Heart right ventricle (tissue), 16 donors: Measurements from ENCODE around the gene SRI. TPM values are rescaled to one million over a fixed set of nuclear protein-coding genes. Genes with fewer than 3 reads are reported as not detected.

Experiments used
- ATAC-seq, 8 donors: fragments of 200-7000 bp; cut with Tn5 transposase; one replicate each; pipeline ENCODE4 v1.9.1; 2020; ENCODE audit warnings: mild to moderate bottlenecking in 8 of 8, moderate library complexity in 8 of 8, moderate number of reproducible peaks in 1 of 8
- DNase-seq, 2 donors: peaks; one replicate each; pipeline ENCODE4 v3.0.0-alpha.2; 2020
- H3K27ac ChIP-seq, 10 donors: fragments of 200-600 bp; sonication (generic) in 2 of 10; one replicate each; pipeline versions ENCODE4 v1.5.0 to v1.8.0; 2020 to 2022; ENCODE audit warnings: mild to moderate bottlenecking in 3 of 10
- H3K27me3 ChIP-seq, 7 donors: fragments of 200-600 bp; one replicate each; pipeline ENCODE4 v1.8.0; 2021 to 2022; ENCODE audit warnings: mild to moderate bottlenecking in 2 of 7
- H3K36me3 ChIP-seq, 9 donors: fragments of 200-600 bp; sonication (generic) in 1 of 9; one replicate each; pipeline versions ENCODE4 v1.5.0 to v1.8.0; 2020 to 2022; ENCODE audit warnings: mild to moderate bottlenecking in 2 of 9
- H3K4me1 ChIP-seq, 9 donors: fragments of 200-600 bp; sonication (generic) in 1 of 9; one replicate each; pipeline versions ENCODE4 v1.5.0 to v1.8.0; 2020 to 2022; ENCODE audit warnings: mild to moderate bottlenecking in 4 of 9
- H3K4me3 ChIP-seq, 10 donors: fragments of 200-600 bp; sonication (generic) in 2 of 10; one replicate each; pipeline versions ENCODE4 v1.5.0 to v1.8.0; 2020 to 2022; ENCODE audit warnings: mild to moderate bottlenecking in 7 of 10, moderate library complexity in 2 of 10
- H3K9me3 ChIP-seq, 11 donors: fragments of 200-600 bp in 10 of 11; sonication (generic) in 2 of 11; one replicate each; pipeline versions ENCODE4 v1.5.0 to v1.8.0; 2013 to 2022; ENCODE audit warnings: mild to moderate bottlenecking in 2 of 11, control low read depth in 1 of 11, moderate library complexity in 1 of 11
- WGBS, 2 donors: extraction: QIAGEN DNeasy Blood & Tissue Kit; methylation state at CpG; one replicate each; pipeline ENCODE4 v1.1.7; 2013; ENCODE audit warnings: inconsistent platforms in 1 of 2; 5-methylcytosine and 5-hydroxymethylcytosine counted together
- intact Hi-C, 10 donors: fragments of 100-400 bp; cut with DNase I; formaldehyde crosslinking; loops; one replicate each; pipeline versions ENCODE4 v1.11.1 to v1.14.2; 2022
- polyA plus RNA-seq, 2 donors: library from polyadenylated mRNA; stranded (reverse); fragments of 200-250 nt; gene quantifications; one replicate each; pipeline ENCODE4 v1.2.3, GENCODE V29; 2013
- total RNA-seq, 10 donors: library from RNA; stranded (reverse); fragmentation: NEBNext Ultra II Directional in 3 of 10; extraction: Animal tissue kit (Norgen Biotek cat#: 25700) in 3 of 10; gene quantifications; one replicate each; pipeline versions ENCODE4 v1.2.1 to v1.2.4, GENCODE V29; 2021 to 2023
- TF ChIP-seq, protein P1 (sequence below), 9 donors: fragments of 200-600 bp; sonication (generic) in 2 of 9; IDR thresholded peaks; one replicate each; pipeline versions ENCODE4 v1.5.0 to v1.8.0; 2021 to 2022; ENCODE audit warnings: antibody characterized with exemption in 9 of 9, mild to moderate bottlenecking in 5 of 9, moderate library complexity in 1 of 9
- donor health status: Arrhythmogenic right ventricular cardiomyopathy.
- donor health status: ischemic (EF 13 %, LVEDD 7.1; RV severe dilation, severe dysfunction).
- donor health status: healthy with polysubstance abuse.
- donor health status: DM: no; HTN: yes; CAD: no.
- donor health status: DM: no; HTN: no; CAD: no.
- donor health status: ischemic (EF 25% LVEDD 6.9; RV normal size, moderate dysfunction).
- donor health status: ischemic (EF 25% LVEDD 5.7; RV mildly dilated, moderate dysfunction).
- donor health status: healthy.
- donor health status: DM: yes; HTN: yes; CAD: no.
- donor health status: Ischemic cardiomyopathy.
- donor health status: ischemic (EF 35%, LVEDD 5.7; RV mildly dilated, moderate dysfunction).
- donor health status: nonischemic (EF 11% LVEDD 7.7; RV severe dilation, severe dysfunction).
- donor health status: DM: yes; HTN: yes; CAD: no.
- donor health status: PGD.
- donor health status: ischemic (EF 29% LVEDD 5.4; RV normal size, mild dysfunction).
- donor health status: nonischemic (EF 23%, LVEDD 6.1; RV moderate dilation, normal function).

The SRI gene
- total and polyA plus RNA-seq, 12 donors: 28.7 to 82.4 (median 69.9) TPM

DNA sequence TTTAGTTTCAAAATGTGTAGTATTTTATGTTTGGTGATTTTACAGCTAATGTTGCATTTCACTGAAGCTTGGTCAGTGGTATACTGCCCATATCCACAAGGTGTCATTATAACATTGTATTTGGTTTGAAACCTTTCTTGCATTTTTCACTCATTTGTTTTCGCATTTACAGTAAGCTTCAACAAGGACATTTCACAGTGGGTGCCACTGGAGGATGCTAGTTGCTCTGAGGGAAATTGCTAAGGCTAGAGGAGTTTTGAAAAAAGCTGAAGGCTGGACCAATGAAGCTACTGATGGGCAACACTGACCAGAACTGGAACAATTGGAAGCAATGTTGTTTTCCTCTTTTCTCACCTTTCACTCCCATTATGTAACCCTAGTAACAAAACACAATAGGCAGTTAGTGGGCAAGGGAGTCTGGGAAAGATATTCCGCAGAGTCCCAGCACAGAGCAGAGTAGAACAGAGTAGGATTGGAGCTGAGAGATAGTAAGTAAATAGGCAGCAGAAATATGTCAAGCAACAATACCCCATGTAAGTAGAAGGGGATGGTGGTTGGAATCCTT lies 23.6 kb upstream of the SRI start:
- WGBS, 2 donors: 16 to 22% methylated on average over 2 of the region's 2 CpGs
- DNase-seq (peak in 1 of 2 donors; percentile 22), ATAC-seq (peak; percentile 30 to 85 (median 80))
- Histone ChIP-seq H3K4me3 (no peak overlapping the region), H3K27me3 (no peaks in the 10 kb centered on the region), H3K27ac (no peak overlapping the region), H3K36me3 (no peaks in the 10 kb centered on the region), H3K9me3 (peaks cover 0 to 15% (median 0%) of the 10 kb centered on the region in 11 donors), H3K4me1 (peaks cover 0 to 5% (median 2%) of the 10 kb centered on the region in 9 donors)
- TF ChIP-seq, protein P1, sequence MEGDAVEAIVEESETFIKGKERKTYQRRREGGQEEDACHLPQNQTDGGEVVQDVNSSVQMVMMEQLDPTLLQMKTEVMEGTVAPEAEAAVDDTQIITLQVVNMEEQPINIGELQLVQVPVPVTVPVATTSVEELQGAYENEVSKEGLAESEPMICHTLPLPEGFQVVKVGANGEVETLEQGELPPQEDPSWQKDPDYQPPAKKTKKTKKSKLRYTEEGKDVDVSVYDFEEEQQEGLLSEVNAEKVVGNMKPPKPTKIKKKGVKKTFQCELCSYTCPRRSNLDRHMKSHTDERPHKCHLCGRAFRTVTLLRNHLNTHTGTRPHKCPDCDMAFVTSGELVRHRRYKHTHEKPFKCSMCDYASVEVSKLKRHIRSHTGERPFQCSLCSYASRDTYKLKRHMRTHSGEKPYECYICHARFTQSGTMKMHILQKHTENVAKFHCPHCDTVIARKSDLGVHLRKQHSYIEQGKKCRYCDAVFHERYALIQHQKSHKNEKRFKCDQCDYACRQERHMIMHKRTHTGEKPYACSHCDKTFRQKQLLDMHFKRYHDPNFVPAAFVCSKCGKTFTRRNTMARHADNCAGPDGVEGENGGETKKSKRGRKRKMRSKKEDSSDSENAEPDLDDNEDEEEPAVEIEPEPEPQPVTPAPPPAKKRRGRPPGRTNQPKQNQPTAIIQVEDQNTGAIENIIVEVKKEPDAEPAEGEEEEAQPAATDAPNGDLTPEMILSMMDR (IDR thresholded peaks at IDR 0.05): peak; percentile 60 to 87 (median 80)
- intact Hi-C loops: loop anchor here (1.0 to 10.0 kb wide), 6 partner anchors 113 to 1381 kb away; no protein-coding TSS in a partner anchor

DNA sequence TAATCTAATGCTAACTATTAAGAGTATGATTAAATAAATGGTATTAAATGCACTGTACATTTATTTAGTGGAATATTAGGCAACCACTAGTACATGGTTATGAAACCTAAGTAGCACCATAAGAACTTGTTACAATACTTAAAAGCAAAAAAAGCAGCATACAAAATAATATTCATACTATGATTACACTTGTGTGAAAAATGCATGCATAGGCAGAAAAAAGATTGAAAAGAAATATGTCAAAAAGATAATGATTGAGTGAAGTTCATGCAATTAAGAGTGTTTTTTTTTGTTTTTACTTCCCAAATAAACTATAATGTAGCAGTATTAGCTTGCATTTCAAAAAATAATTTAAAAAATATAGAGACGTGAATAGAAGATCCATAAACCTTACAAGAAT lies 20.0 kb upstream of the SRI start:
- Histone ChIP-seq H3K4me3 (no peak overlapping the region), H3K36me3 (no peaks in the 10 kb centered on the region), H3K9me3 (no peaks in the 10 kb centered on the region), H3K4me1 (peaks cover 0 to 5% (median 2%) of the 10 kb centered on the region in 9 donors), H3K27ac (no peak overlapping the region), H3K27me3 (no peaks in the 10 kb centered on the region)
- DNase-seq (no peak), ATAC-seq (no peak)
- TF ChIP-seq, protein P1 (IDR thresholded peaks at IDR 0.05): no peak
- 94 to 96% methylated on average over 1 of the region's 1 CpG for WGBS, 2 donors
- intact Hi-C loops: loop anchor here in 3 of 10 donors (5.0 to 10.0 kb wide), 3 partner anchors 117 to 1385 kb away; no protein-coding TSS in a partner anchor

- no peak for ATAC-seq
- no peaks in the 10 kb centered on the region for H3K36me3 ChIP-seq
- peaks cover 0 to 8% (median 0%) of the 10 kb centered on the region in 11 donors for H3K9me3 ChIP-seq
- intact Hi-C loops: loop anchor here in 1 of 10 donors (10.0 kb wide), 1 partner anchor 711 kb away; no protein-coding TSS in a partner anchor
- no peaks in the 10 kb centered on the region for H3K4me1 ChIP-seq
- DNase-seq: no peak
- TF ChIP-seq, protein P1 (IDR thresholded peaks at IDR 0.05): no peak
- H3K27ac ChIP-seq: no peak overlapping the region
- no peaks in the 10 kb centered on the region for H3K27me3 ChIP-seq
- no peak overlapping the region for H3K4me3 ChIP-seq
Observed at GRCh38 chr7:88233828-88234227, 14.0 kb upstream of the SRI start.

DNA sequence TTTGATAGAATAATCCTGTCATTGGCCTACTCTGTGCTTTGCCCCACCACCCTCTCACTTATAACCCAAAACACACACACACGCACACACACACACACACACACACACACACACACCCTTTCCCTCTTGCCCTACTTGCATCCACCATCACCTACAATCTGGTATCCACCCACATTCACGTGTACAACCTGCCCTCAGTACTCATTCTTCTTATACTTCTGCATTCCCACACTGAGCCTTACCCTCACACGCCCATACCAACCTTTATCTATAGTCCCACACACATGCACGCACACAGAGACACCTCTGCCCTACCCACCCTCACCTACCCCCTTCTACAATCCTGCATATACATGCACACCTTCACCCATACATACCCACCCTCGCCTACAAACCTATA lies 10.8 kb upstream of the SRI start:
- peaks cover 0 to 16% (median 0%) of the 10 kb centered on the region in 11 donors for H3K9me3 ChIP-seq
- TF ChIP-seq, protein P1 (IDR thresholded peaks at IDR 0.05): no peak
- WGBS, 2 donors: 80 to 90% methylated on average over 5 of the region's 5 CpGs
- H3K36me3 ChIP-seq: no peaks in the 10 kb centered on the region
- no peak for DNase-seq
- H3K4me1 ChIP-seq: peaks cover 0 to 9% (median 0%) of the 10 kb centered on the region in 9 donors
- no peak overlapping the region for H3K27ac ChIP-seq
- intact Hi-C loops: loop anchor here in 1 of 10 donors (10.0 kb wide), 1 partner anchor 714 kb away; no protein-coding TSS in a partner anchor
- H3K4me3 ChIP-seq: no peak overlapping the region
- H3K27me3 ChIP-seq: no peaks in the 10 kb centered on the region
- ATAC-seq: no peak
